Neuronal stem cell (in vitro differentiated cells): ENCODE results near the gene DUSP7.

ENCODE experiments used
- DNase-seq: peaks from one replicate; pipeline ENCODE4 v3.0.0-alpha.2; 2013; ENCODE audit warnings: low spot score
- H2AFZ ChIP-seq: one replicate; pipeline ENCODE4 v1.6.1; 2013; ENCODE audit warnings: mild to moderate bottlenecking, low read length, inconsistent platforms
- H2AK5ac ChIP-seq: 2 replicates; pipeline ENCODE4 v1.6.1; 2013; ENCODE audit warnings: low read depth, mild to moderate bottlenecking, inconsistent platforms, low read length, moderate library complexity, mixed read lengths
- H2BK120ac ChIP-seq: 2 replicates; pipeline ENCODE4 v1.6.1; 2013; ENCODE audit warnings: low read depth, mild to moderate bottlenecking, inconsistent platforms, low read length, moderate library complexity, mixed read lengths
- H2BK12ac ChIP-seq: one replicate; pipeline ENCODE4 v1.6.1; 2013; ENCODE audit warnings: low read length, inconsistent platforms
- H2BK15ac ChIP-seq: 2 replicates; pipeline ENCODE4 v1.6.1; 2013; ENCODE audit warnings: mild to moderate bottlenecking, low read length, inconsistent platforms, mixed read lengths
- H2BK5ac ChIP-seq: one replicate; pipeline ENCODE4 v1.6.1; 2013; ENCODE audit warnings: inconsistent platforms, mild to moderate bottlenecking, low read length, moderate library complexity
- H3K14ac ChIP-seq: one replicate; pipeline ENCODE4 v1.6.1; 2013; ENCODE audit warnings: low read length, inconsistent platforms
- H3K18ac ChIP-seq: 2 replicates; pipeline ENCODE4 v1.6.1; 2013; ENCODE audit warnings: low read length, inconsistent platforms
- H3K23ac ChIP-seq: 2 replicates; pipeline ENCODE4 v1.6.1; 2013; ENCODE audit warnings: low read depth, mild to moderate bottlenecking, mixed read lengths, low read length, inconsistent platforms; ENCODE audit not compliant: poor library complexity
- H3K27ac ChIP-seq: replicated peaks from 3 replicates; pipeline ENCODE4 v1.5.1; 2013; ENCODE audit warnings: low read length, inconsistent platforms
- H3K27me3 ChIP-seq, 3 experiments: 2 replicates each; pipeline ENCODE4 v1.6.1; 2013; ENCODE audit warnings: low read length in 3 of 3, mild to moderate bottlenecking in 2 of 3, inconsistent platforms in 1 of 3, low read depth in 1 of 3, mixed read lengths in 1 of 3, moderate library complexity in 1 of 3; ENCODE audit not compliant: control insufficient read depth in 3 of 3, insufficient read depth in 3 of 3
- H3K36me3 ChIP-seq, 2 donors: replicated peaks in 1 of 2; 2 replicates each; pipeline ENCODE4 v1.6.1; 2013; ENCODE audit warnings: low read length in 2 of 2; ENCODE audit not compliant: control insufficient read depth in 2 of 2, insufficient read depth in 2 of 2
- H3K4ac ChIP-seq: 2 replicates; pipeline ENCODE4 v1.6.1; 2013; ENCODE audit warnings: inconsistent platforms, mild to moderate bottlenecking, low read length, moderate library complexity
- H3K4me1 ChIP-seq, 2 donors: 1 replicate in 1 of 2; 2 replicates in 1 of 2; pipeline ENCODE4 v1.6.1; 2013; ENCODE audit warnings: low read length in 2 of 2, low read depth in 1 of 2; ENCODE audit not compliant: control insufficient read depth in 2 of 2, insufficient read depth in 1 of 2
- H3K4me2 ChIP-seq: one replicate; pipeline ENCODE4 v1.6.1; 2013; ENCODE audit warnings: mild to moderate bottlenecking, low read length, inconsistent platforms; ENCODE audit not compliant: insufficient read depth, poor library complexity, severe bottlenecking
- H3K4me3 ChIP-seq, 2 donors: 2 replicates each; pipeline ENCODE4 v1.5.1; 2013; ENCODE audit warnings: low read length in 2 of 2, mild to moderate bottlenecking in 2 of 2, inconsistent platforms in 1 of 2, moderate library complexity in 1 of 2
- H3K79me1 ChIP-seq: one replicate; pipeline ENCODE4 v1.6.1; 2013; ENCODE audit warnings: low read depth, mild to moderate bottlenecking, inconsistent platforms, low read length, moderate library complexity
- H3K9ac ChIP-seq: one replicate; pipeline ENCODE4 v1.6.1; 2013; ENCODE audit warnings: mild to moderate bottlenecking, low read depth, low read length, inconsistent platforms; ENCODE audit not compliant: poor library complexity
- H3K9me3 ChIP-seq, 2 donors: replicated peaks in 1 of 2; 2 replicates each; pipeline versions ENCODE3 to v1.6.1; 2013; ENCODE audit warnings: low read length in 2 of 2, mild to moderate bottlenecking in 2 of 2, inconsistent platforms in 1 of 2, low read depth in 1 of 2, mixed read lengths in 1 of 2, moderate library complexity in 1 of 2; ENCODE audit not compliant: control insufficient read depth in 2 of 2, insufficient read depth in 1 of 2
- H4K8ac ChIP-seq: one replicate; pipeline ENCODE4 v1.6.1; 2013; ENCODE audit warnings: low read depth, mild to moderate bottlenecking, inconsistent platforms, low read length, moderate library complexity
- H4K91ac ChIP-seq: one replicate; pipeline ENCODE4 v1.6.1; 2013; ENCODE audit warnings: low read length, low read depth, mild to moderate bottlenecking, inconsistent platforms; ENCODE audit not compliant: poor library complexity
- WGBS, 2 donors: extraction: QIAGEN DNeasy Blood & Tissue Kit; methylation state at CpG; one replicate each; pipeline ENCODE4 v1.1.7; 2013; ENCODE audit warnings: missing lambda C conversion rate in 2 of 2, mixed read lengths in 1 of 2; ENCODE audit not compliant: insufficient read length in 2 of 2, insufficient replicate concordance in 1 of 2; ENCODE audit errors: extremely low coverage in 2 of 2; 5-methylcytosine and 5-hydroxymethylcytosine counted together

The DUSP7 gene

DNA sequence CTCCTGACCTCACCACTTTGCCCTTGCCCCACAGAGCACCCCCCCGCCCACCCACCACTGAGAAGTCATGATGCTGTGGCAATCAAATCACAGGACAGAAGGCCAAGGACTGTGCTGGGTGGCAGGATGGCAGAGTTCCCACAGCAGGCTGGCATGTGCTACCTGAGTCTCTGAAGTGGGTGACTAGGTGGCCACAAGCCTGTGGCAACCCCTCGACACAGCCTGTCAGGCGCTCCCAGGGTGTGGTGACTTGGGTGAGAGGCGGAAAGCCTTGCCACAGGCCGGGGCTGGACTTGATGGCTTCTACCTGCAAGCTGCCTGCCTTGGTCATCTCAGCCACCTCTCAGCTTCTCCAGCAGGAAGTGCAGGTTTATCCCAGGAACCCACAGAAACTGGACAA, 15.6 kb upstream of the DUSP7 start:
- Histone ChIP-seq H2BK120ac (no peak overlapping the region), H3K14ac (peak overlapping the region; percentile 17), H3K4me2 (no peak overlapping the region), H2BK12ac (no peak overlapping the region), H3K23ac (no peak overlapping the region), H3K4me3 (no peak overlapping the region), H3K9me3 (peaks cover 0 to 1% of the 10 kb centered on the region in 2 donors), H2AK5ac (no peak overlapping the region), H3K27me3 (no peaks in the 10 kb centered on the region), H3K4me1 (peaks cover 0 to 7% of the 10 kb centered on the region in 2 donors), H2BK5ac (no peak overlapping the region), H3K4ac (no peak overlapping the region), H2AFZ (no peak overlapping the region), H3K36me3 (peaks cover 16 to 23% of the 10 kb centered on the region in 2 donors), H3K18ac (no peak overlapping the region), H3K79me1 (peaks cover 3% of the 10 kb centered on the region), H3K9ac (no peak overlapping the region), H4K8ac (no peak overlapping the region), H3K27ac (no peak overlapping the region), H4K91ac (no peak overlapping the region), H2BK15ac (no peak overlapping the region)
- no CpG with 5 or more reads among the region's 5 CpGs for WGBS, 2 donors
- no peak for DNase-seq

GRCh38 chr3:52070724-52071621, 14.6 kb upstream of the DUSP7 start:
- peaks cover 5% of the 10 kb centered on the region for H3K79me1 ChIP-seq
- H3K4ac ChIP-seq, result no peak overlapping the region
- H4K8ac ChIP-seq, result no peak overlapping the region
- no peak for DNase-seq
- H2BK5ac ChIP-seq, result no peak overlapping the region
- peaks cover 0 to 3% (median 0%) of the 10 kb centered on the region in 3 experiments for H3K27me3 ChIP-seq
- no peak overlapping the region for H3K23ac ChIP-seq
- no peak overlapping the region for H3K4me2 ChIP-seq
- no peak overlapping the region for H2BK120ac ChIP-seq
- no peak overlapping the region for H3K9ac ChIP-seq
- peaks cover 16 to 23% of the 10 kb centered on the region in 2 donors for H3K36me3 ChIP-seq
- no peak overlapping the region for H3K18ac ChIP-seq
- H2BK15ac ChIP-seq, result no peak overlapping the region
- peak overlapping the region; percentile 30 for H2BK12ac ChIP-seq
- peaks cover 0 to 1% of the 10 kb centered on the region in 2 donors for H3K9me3 ChIP-seq
- no CpG with 5 or more reads among the region's 22 CpGs for whole genome bisulfite sequencing, 2 donors
- H3K4me3 ChIP-seq, result no peak overlapping the region
- H2AK5ac ChIP-seq, result no peak overlapping the region
- no peak overlapping the region for H4K91ac ChIP-seq
- H3K27ac ChIP-seq, result no peak overlapping the region
- H3K4me1 ChIP-seq, result peaks cover 0 to 7% of the 10 kb centered on the region in 2 donors
- H2AFZ ChIP-seq, result no peak overlapping the region
- H3K14ac ChIP-seq, result peak overlapping the region; percentile 38

DNA sequence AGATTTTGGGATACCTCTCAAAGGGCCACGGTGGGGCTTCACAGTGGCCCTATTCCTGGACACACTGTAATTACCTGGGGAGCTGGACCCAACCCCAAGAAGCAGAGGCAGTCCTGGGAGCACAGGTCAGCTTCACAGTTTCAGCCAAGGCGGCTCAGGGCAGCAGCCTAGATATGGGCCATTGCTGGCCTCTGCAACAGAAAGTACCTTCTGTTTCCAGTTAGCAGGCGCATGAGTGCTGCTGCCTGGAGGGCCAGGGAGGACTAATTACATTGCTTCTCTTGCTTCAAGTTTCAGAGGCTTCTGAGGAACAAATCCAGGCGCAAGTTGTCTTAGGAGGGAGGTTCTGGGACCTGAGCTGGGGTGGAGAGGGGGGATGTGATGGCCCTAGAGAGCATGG, 13.5 kb upstream of the DUSP7 start:
- no peak overlapping the region for H2AK5ac ChIP-seq
- H3K27ac ChIP-seq, result no peak overlapping the region
- H3K4me3 ChIP-seq, result no peak overlapping the region
- no peak overlapping the region for H3K23ac ChIP-seq
- peaks cover 3% of the 10 kb centered on the region for H3K79me1 ChIP-seq
- H2BK120ac ChIP-seq, result no peak overlapping the region
- no peak overlapping the region for H2BK5ac ChIP-seq
- H2BK12ac ChIP-seq, result peak overlapping the region; percentile 3
- no peak overlapping the region for H3K9ac ChIP-seq
- H4K8ac ChIP-seq, result no peak overlapping the region
- no peak for DNase-seq
- no peak overlapping the region for H4K91ac ChIP-seq
- H2AFZ ChIP-seq, result no peak overlapping the region
- peaks cover 0 to 13% (median 0%) of the 10 kb centered on the region in 3 experiments for H3K27me3 ChIP-seq
- H3K4ac ChIP-seq, result no peak overlapping the region
- WGBS, 2 donors, result no CpG with 5 or more reads among the region's 4 CpGs
- H3K4me2 ChIP-seq, result no peak overlapping the region
- no peak overlapping the region for H3K18ac ChIP-seq
- peaks cover 0 to 7% of the 10 kb centered on the region in 2 donors for H3K4me1 ChIP-seq
- no peak overlapping the region for H3K14ac ChIP-seq
- peaks cover 8 to 12% of the 10 kb centered on the region in 2 donors for H3K36me3 ChIP-seq
- H2BK15ac ChIP-seq, result no peak overlapping the region
- peaks cover 0 to 1% of the 10 kb centered on the region in 2 donors for H3K9me3 ChIP-seq

- H2AK5ac ChIP-seq, result peak overlapping the region; percentile 86
- no peak for DNase-seq
- no peak overlapping the region for H3K27ac ChIP-seq
- H2BK15ac ChIP-seq, result no peak overlapping the region
- peaks cover 0 to 20% (median 0%) of the 10 kb centered on the region in 3 experiments for H3K27me3 ChIP-seq
- H3K14ac ChIP-seq, result no peak overlapping the region
- H3K79me1 ChIP-seq, result peaks cover 2% of the 10 kb centered on the region
- peak overlapping the region; percentile 1 for H3K18ac ChIP-seq
- peak overlapping the region; percentile 9 for H4K8ac ChIP-seq
- no peak overlapping the region for H3K4me2 ChIP-seq
- no peak overlapping the region for H2BK120ac ChIP-seq
- H3K9ac ChIP-seq, result no peak overlapping the region
- H2AFZ ChIP-seq, result no peak overlapping the region
- no peak overlapping the region for H3K23ac ChIP-seq
- no peak overlapping the region for H2BK12ac ChIP-seq
- peaks cover 3 to 5% of the 10 kb centered on the region in 2 donors for H3K36me3 ChIP-seq
- no peak overlapping the region for H3K4me3 ChIP-seq
- no peak overlapping the region for H3K4ac ChIP-seq
- H2BK5ac ChIP-seq, result peak overlapping the region; percentile 77
- no peak overlapping the region for H4K91ac ChIP-seq
- H3K4me1 ChIP-seq, result peaks cover 0 to 7% of the 10 kb centered on the region in 2 donors
- no CpG with 5 or more reads among the region's 5 CpGs for WGBS, 2 donors
- no peaks in the 10 kb centered on the region for H3K9me3 ChIP-seq
These were observed 12.8 kb upstream of the DUSP7 start for GRCh38 chr3:52069135-52069534.
